ENCODE data around the gene RAD51B.

RAD51B gene

GRCh38 chr14:67900231-67900630 is 80.7 kb downstream of the RAD51B start:
- Histone ChIP-seq H3K9ac (ENCODE audit: insufficient read length, low read depth) (no peak overlapping the region), H3K36me3 (ENCODE audit: insufficient read depth, insufficient read length, low read length) (no peaks in the 10 kb centered on the region), H3K4me1 (ENCODE audit: insufficient read depth, insufficient read length) (no peaks in the 10 kb centered on the region), H3K9me3 (ENCODE audit: insufficient read depth, low read length) (peaks cover 15% of the 10 kb centered on the region), H3K27me3 (ENCODE audit: insufficient read depth, insufficient read length) (no peaks in the 10 kb centered on the region), H3K4me3 (ENCODE audit: insufficient read length, low read depth) (no peak overlapping the region)
- no peak for DNase-seq (ENCODE audit: low read depth, low spot score)
- TF ChIP-seq SUZ12 (IDR thresholded peaks at IDR 0.05; ENCODE audit: extremely low read depth, insufficient read depth, insufficient read length) (no peak), ZNF274 (IDR thresholded peaks at IDR 0.05; ENCODE audit: low read depth, low read length) (no peak), YY1 (IDR thresholded peaks at IDR 0.05; ENCODE audit: insufficient read depth, insufficient read length) (no peak)

DNA sequence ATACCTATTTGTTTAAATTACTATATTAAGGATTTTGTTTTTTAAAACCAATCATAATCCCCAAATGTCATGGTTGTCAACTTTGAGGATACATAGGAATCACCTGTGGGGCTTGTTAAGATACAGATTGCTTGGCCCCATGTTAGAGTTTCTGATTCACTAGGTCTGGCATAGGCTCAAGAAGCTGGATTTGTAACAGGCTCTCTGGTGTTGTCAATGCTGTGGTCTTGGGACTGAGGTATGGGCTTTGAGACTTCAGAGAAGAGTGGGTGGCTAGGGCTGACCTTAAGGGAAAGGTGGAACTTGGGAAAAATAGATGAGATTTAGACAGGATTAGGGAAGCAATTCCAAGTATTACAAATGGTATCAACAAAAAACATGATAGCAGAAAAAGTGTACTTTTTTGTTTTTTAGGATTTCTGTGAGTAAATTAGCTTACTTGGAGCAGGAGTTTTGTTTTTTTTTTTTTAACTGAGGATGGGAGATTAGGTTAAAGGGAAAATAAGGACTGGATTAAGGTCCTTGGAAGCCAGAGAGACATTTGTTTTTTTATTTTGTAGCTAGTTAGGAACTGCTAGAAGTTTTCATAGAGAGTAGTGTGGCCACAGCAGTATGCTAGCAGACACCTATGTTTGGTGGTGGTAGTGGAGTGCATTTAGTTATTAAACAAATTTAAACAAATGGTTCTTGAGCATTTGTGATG is 88.6 kb downstream of the RAD51B start:
- Histone ChIP-seq H3K4me3 (ENCODE audit: insufficient read length, low read depth) (no peak overlapping the region), H3K36me3 (ENCODE audit: insufficient read depth, insufficient read length, low read length) (no peaks in the 10 kb centered on the region)

DNA sequence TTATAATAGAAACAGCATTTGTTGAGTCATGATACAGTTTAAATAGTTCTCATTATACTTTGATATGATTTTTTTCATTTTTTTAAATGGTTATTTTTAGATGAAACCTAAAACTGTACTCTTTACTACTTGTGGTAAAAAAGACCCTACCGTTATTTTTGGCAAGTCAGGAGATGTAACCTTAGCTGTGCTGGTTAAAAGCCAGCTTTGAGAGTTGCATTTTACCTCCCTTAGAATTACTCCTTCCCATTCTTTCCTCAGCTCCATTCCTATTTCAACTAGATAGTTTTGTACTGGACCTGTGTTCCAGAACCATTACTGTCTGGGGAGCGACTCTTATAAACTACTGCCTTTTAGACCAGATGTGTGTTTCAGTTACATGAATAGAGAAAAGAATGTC is 92.0 kb downstream of the RAD51B start:
- Histone ChIP-seq H3K4me1 (ENCODE audit: insufficient read depth, insufficient read length) (no peaks in the 10 kb centered on the region), H3K27me3 (ENCODE audit: insufficient read depth, insufficient read length) (no peaks in the 10 kb centered on the region), H3K4me3 (ENCODE audit: insufficient read length, low read depth) (no peak overlapping the region), H3K36me3 (ENCODE audit: insufficient read depth, insufficient read length, low read length) (no peaks in the 10 kb centered on the region), H3K9me3 (ENCODE audit: insufficient read depth, low read length) (no peaks in the 10 kb centered on the region), H3K9ac (ENCODE audit: insufficient read length, low read depth) (no peak overlapping the region)
- DNase-seq (ENCODE audit: low read depth, low spot score) = no peak
- no peak for TF ChIP-seq SUZ12 (IDR thresholded peaks at IDR 0.05; ENCODE audit: extremely low read depth, insufficient read depth, insufficient read length)
- TF ChIP-seq ZNF274 (IDR thresholded peaks at IDR 0.05; ENCODE audit: low read depth, low read length) = no peak
- no peak for TF ChIP-seq YY1 (IDR thresholded peaks at IDR 0.05; ENCODE audit: insufficient read depth, insufficient read length)

More for the DNA sequence above, 88.6 kb downstream of the RAD51B start:
- TF ChIP-seq SUZ12 (IDR thresholded peaks at IDR 0.05; ENCODE audit: extremely low read depth, insufficient read depth, insufficient read length) (no peak), YY1 (IDR thresholded peaks at IDR 0.05; ENCODE audit: insufficient read depth, insufficient read length) (no peak)
- DNase-seq (ENCODE audit: low read depth, low spot score) = no peak
- Histone ChIP-seq H3K4me1 (ENCODE audit: insufficient read depth, insufficient read length) (no peaks in the 10 kb centered on the region), H3K9me3 (ENCODE audit: insufficient read depth, low read length) (no peaks in the 10 kb centered on the region), H3K27me3 (ENCODE audit: insufficient read depth, insufficient read length) (no peaks in the 10 kb centered on the region), H3K9ac (ENCODE audit: insufficient read length, low read depth) (no peak overlapping the region)

- Histone ChIP-seq H3K9ac (ENCODE audit: insufficient read length, low read depth) (no peak overlapping the region), H3K27me3 (ENCODE audit: insufficient read depth, insufficient read length) (no peaks in the 10 kb centered on the region), H3K9me3 (ENCODE audit: insufficient read depth, low read length) (no peaks in the 10 kb centered on the region), H3K36me3 (ENCODE audit: insufficient read depth, insufficient read length, low read length) (no peaks in the 10 kb centered on the region), H3K4me1 (ENCODE audit: insufficient read depth, insufficient read length) (no peaks in the 10 kb centered on the region), H3K4me3 (ENCODE audit: insufficient read length, low read depth) (no peak overlapping the region)
- TF ChIP-seq YY1 (IDR thresholded peaks at IDR 0.05; ENCODE audit: insufficient read depth, insufficient read length) = no peak
- TF ChIP-seq SUZ12 (IDR thresholded peaks at IDR 0.05; ENCODE audit: extremely low read depth, insufficient read depth, insufficient read length) = no peak
- no peak for TF ChIP-seq ZNF274 (IDR thresholded peaks at IDR 0.05; ENCODE audit: low read depth, low read length)
- no peak for DNase-seq (ENCODE audit: low read depth, low spot score)
These were observed 96.9 kb downstream of the RAD51B start for GRCh38 chr14:67916430-67916829.

DNA sequence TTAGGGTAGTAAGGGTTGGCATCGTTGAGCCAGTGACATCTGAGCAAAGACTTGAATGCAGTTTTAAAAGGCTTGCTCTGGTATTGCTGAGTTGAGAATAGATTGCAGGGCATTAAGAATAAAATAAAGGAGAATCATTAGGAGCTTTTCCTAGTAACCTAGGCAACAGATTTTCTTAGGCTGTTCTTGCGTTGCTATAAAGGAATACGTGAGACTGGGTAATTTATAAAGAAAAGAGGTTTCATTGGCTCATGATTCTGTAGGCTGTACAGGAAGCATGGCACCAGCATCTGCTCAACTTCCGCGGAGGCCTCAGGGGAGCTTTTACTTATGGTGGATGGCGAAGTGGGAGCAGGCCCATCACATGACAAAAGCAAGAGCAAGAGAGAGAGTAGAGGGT is 97.4 kb downstream of the RAD51B start:
- no peak for TF ChIP-seq ZNF274 (IDR thresholded peaks at IDR 0.05; ENCODE audit: low read depth, low read length)
- no peak for TF ChIP-seq SUZ12 (IDR thresholded peaks at IDR 0.05; ENCODE audit: extremely low read depth, insufficient read depth, insufficient read length)
- no peak for TF ChIP-seq YY1 (IDR thresholded peaks at IDR 0.05; ENCODE audit: insufficient read depth, insufficient read length)
- Histone ChIP-seq H3K9me3 (ENCODE audit: insufficient read depth, low read length) (no peaks in the 10 kb centered on the region), H3K4me3 (ENCODE audit: insufficient read length, low read depth) (no peak overlapping the region), H3K4me1 (ENCODE audit: insufficient read depth, insufficient read length) (no peaks in the 10 kb centered on the region), H3K9ac (ENCODE audit: insufficient read length, low read depth) (no peak overlapping the region), H3K36me3 (ENCODE audit: insufficient read depth, insufficient read length, low read length) (no peaks in the 10 kb centered on the region), H3K27me3 (ENCODE audit: insufficient read depth, insufficient read length) (no peaks in the 10 kb centered on the region)
- no peak for DNase-seq (ENCODE audit: low read depth, low spot score)

DNA sequence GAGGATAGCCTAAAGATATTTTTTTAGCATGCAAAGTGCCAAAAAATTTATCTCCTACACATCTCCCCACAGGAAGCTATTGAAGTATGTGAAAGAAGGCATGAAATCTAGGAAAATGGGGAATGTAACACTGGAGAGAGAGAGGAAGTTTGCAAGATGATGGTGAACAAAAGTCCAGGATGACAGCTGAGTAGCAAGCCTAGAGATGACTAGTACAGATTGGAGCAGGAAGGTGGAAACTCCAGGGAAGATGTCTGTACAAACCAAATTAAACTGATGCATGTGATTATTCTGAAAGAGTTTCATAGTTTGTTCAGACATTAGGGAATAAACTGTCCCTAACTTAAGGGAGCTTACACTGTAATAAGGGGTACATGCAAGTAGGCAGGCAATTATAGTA is 99.3 kb downstream of the RAD51B start:
- H3K4me3 ChIP-seq (ENCODE audit: insufficient read length, low read depth) = no peak overlapping the region
- H3K9ac ChIP-seq (ENCODE audit: insufficient read length, low read depth) = no peak overlapping the region
- no peaks in the 10 kb centered on the region for H3K27me3 ChIP-seq (ENCODE audit: insufficient read depth, insufficient read length)
- no peaks in the 10 kb centered on the region for H3K36me3 ChIP-seq (ENCODE audit: insufficient read depth, insufficient read length, low read length)
- no peak for DNase-seq (ENCODE audit: low read depth, low spot score)
- H3K4me1 ChIP-seq (ENCODE audit: insufficient read depth, insufficient read length) = no peaks in the 10 kb centered on the region
- TF ChIP-seq YY1 (IDR thresholded peaks at IDR 0.05; ENCODE audit: insufficient read depth, insufficient read length) = no peak
- TF ChIP-seq SUZ12 (IDR thresholded peaks at IDR 0.05; ENCODE audit: extremely low read depth, insufficient read depth, insufficient read length) = no peak
- no peak for TF ChIP-seq ZNF274 (IDR thresholded peaks at IDR 0.05; ENCODE audit: low read depth, low read length)
- H3K9me3 ChIP-seq (ENCODE audit: insufficient read depth, low read length) = no peaks in the 10 kb centered on the region

GRCh38 chr14:67919259-67920032 is 99.9 kb downstream of the RAD51B start:
- Histone ChIP-seq H3K4me1 (ENCODE audit: insufficient read depth, insufficient read length) (no peaks in the 10 kb centered on the region), H3K27me3 (ENCODE audit: insufficient read depth, insufficient read length) (no peaks in the 10 kb centered on the region), H3K36me3 (ENCODE audit: insufficient read depth, insufficient read length, low read length) (no peaks in the 10 kb centered on the region), H3K9ac (ENCODE audit: insufficient read length, low read depth) (no peak overlapping the region), H3K4me3 (ENCODE audit: insufficient read length, low read depth) (no peak overlapping the region), H3K9me3 (ENCODE audit: insufficient read depth, low read length) (no peaks in the 10 kb centered on the region)
- no peak for DNase-seq (ENCODE audit: low read depth, low spot score)
- no peak for TF ChIP-seq ZNF274 (IDR thresholded peaks at IDR 0.05; ENCODE audit: low read depth, low read length)
- TF ChIP-seq SUZ12 (IDR thresholded peaks at IDR 0.05; ENCODE audit: extremely low read depth, insufficient read depth, insufficient read length) = no peak
- TF ChIP-seq YY1 (IDR thresholded peaks at IDR 0.05; ENCODE audit: insufficient read depth, insufficient read length) = no peak
